MM.1S (cell line): ENCODE data around the gene RPGRIP1L.

Experiments used
- DNase-seq: peaks from one replicate; pipeline ENCODE4 v3.0.0-alpha.2; 2015
- H2AFZ ChIP-seq: fragments of 300-600 bp; sonication (generic); 2 replicates; pipeline ENCODE4 v1.6.0; 2016; ENCODE audit warnings: antibody characterized with exemption, low read length
- H3F3A ChIP-seq: fragments of 300-600 bp; sonication (generic); 2 replicates; pipeline ENCODE4 v1.6.1; 2016; ENCODE audit warnings: mild to moderate bottlenecking, antibody characterized with exemption, low read length, moderate library complexity, mixed read lengths; ENCODE audit not compliant: insufficient read depth
- H3K27ac ChIP-seq: fragments of 300-600 bp; sonication (generic); 2 replicates; pipeline ENCODE4 v1.5.1; 2016; ENCODE audit warnings: mild to moderate bottlenecking, low read length
- H3K27me3 ChIP-seq: fragments of 300-600 bp; sonication (generic); replicated peaks from 2 replicates; pipeline ENCODE4 v1.6.0; 2016; ENCODE audit warnings: low read length; ENCODE audit not compliant: insufficient read depth
- H3K36me3 ChIP-seq: fragments of 300-600 bp; sonication (generic); replicated peaks from 2 replicates; pipeline ENCODE4 v1.6.1; 2016; ENCODE audit warnings: mild to moderate bottlenecking, low read length, mixed read lengths; ENCODE audit not compliant: insufficient read depth
- H3K4me1 ChIP-seq: fragments of 300-600 bp; sonication (generic); 2 replicates; pipeline ENCODE4 v1.6.1; 2016; ENCODE audit warnings: low read length, mixed read lengths
- H3K4me2 ChIP-seq: fragments of 300-600 bp; sonication (generic); 2 replicates; pipeline ENCODE4 v1.6.0; 2016; ENCODE audit warnings: low read depth, low read length
- H3K4me3 ChIP-seq: fragments of 300-600 bp; sonication (generic); 2 replicates; pipeline ENCODE4 v1.5.1; 2016; ENCODE audit warnings: low read length, mixed read lengths
- H3K79me2 ChIP-seq: fragments of 300-600 bp; sonication (generic); 2 replicates; pipeline ENCODE4 v1.6.1; 2016; ENCODE audit warnings: mixed run types, low read length, mixed read lengths
- H3K9ac ChIP-seq: fragments of 300-600 bp; sonication (generic); 2 replicates; pipeline ENCODE4 v1.6.1; 2016; ENCODE audit warnings: low read length, mixed read lengths
- H3K9me2 ChIP-seq: fragments of 300-600 bp; sonication (generic); replicated peaks from 2 replicates; pipeline ENCODE4 v1.6.1; 2016; ENCODE audit warnings: mild to moderate bottlenecking, low read length, mixed read lengths; ENCODE audit not compliant: insufficient read depth
- H3K9me3 ChIP-seq: fragments of 300-600 bp; sonication (generic); replicated peaks from 2 replicates; pipeline ENCODE4 v1.6.1; 2016; ENCODE audit warnings: mild to moderate bottlenecking, low read length, mixed read lengths; ENCODE audit not compliant: insufficient read depth
- H4K20me1 ChIP-seq: fragments of 300-600 bp; sonication (generic); 2 replicates; pipeline ENCODE4 v1.6.1; 2016; ENCODE audit warnings: mild to moderate bottlenecking, low read length, moderate library complexity, mixed read lengths; ENCODE audit not compliant: insufficient read depth
- CTCF ChIP-seq: fragments of 300-600 bp; sonication (generic); IDR thresholded peaks from 2 replicates; pipeline ENCODE4 v1.5.1; 2016; ENCODE audit warnings: antibody characterized with exemption, low read length, mixed read lengths
- EZH2 ChIP-seq: fragments of 300-600 bp; sonication (generic); optimal IDR thresholded peaks from 2 replicates; pipeline ENCODE3; 2017; ENCODE audit warnings: low read depth, mild to moderate bottlenecking, antibody characterized with exemption, low read length, mixed read lengths
- EZH2phosphoT487 ChIP-seq: fragments of 300-600 bp; sonication (generic); IDR thresholded peaks from 2 replicates; pipeline ENCODE4 v1.6.1; 2018; ENCODE audit warnings: antibody characterized with exemption, low read length

The RPGRIP1L gene

GRCh38 chr16:53745753-53746266, 42.2 kb upstream of the RPGRIP1L start:
- H3K4me3 ChIP-seq = no peak overlapping the region
- no peak for TF ChIP-seq CTCF
- no peak for TF ChIP-seq EZH2
- no peak for TF ChIP-seq EZH2phosphoT487
- no peaks in the 10 kb centered on the region for H3K27me3 ChIP-seq
- DNase-seq = no peak
- H3K4me1 ChIP-seq = no peaks in the 10 kb centered on the region
- no peaks in the 10 kb centered on the region for H4K20me1 ChIP-seq
- H3K27ac ChIP-seq = no peak overlapping the region
- H3K36me3 ChIP-seq = no peaks in the 10 kb centered on the region
- H3K9me2 ChIP-seq = no peaks in the 10 kb centered on the region
- H3K9me3 ChIP-seq = no peaks in the 10 kb centered on the region
- peaks cover 25% of the 10 kb centered on the region for H3K79me2 ChIP-seq
- no peak overlapping the region for H3K9ac ChIP-seq
- H3F3A ChIP-seq = no peaks in the 10 kb centered on the region
- H3K4me2 ChIP-seq = no peak overlapping the region
- H2AFZ ChIP-seq = no peak overlapping the region

GRCh38 chr16:53745086-53745485, 41.4 kb upstream of the RPGRIP1L start:
- H3K9me3 ChIP-seq = no peaks in the 10 kb centered on the region
- H4K20me1 ChIP-seq = no peaks in the 10 kb centered on the region
- H3F3A ChIP-seq = no peaks in the 10 kb centered on the region
- no peak overlapping the region for H3K4me3 ChIP-seq
- H3K9me2 ChIP-seq = no peaks in the 10 kb centered on the region
- H2AFZ ChIP-seq = no peak overlapping the region
- no peaks in the 10 kb centered on the region for H3K4me1 ChIP-seq
- no peak overlapping the region for H3K9ac ChIP-seq
- no peak overlapping the region for H3K4me2 ChIP-seq
- DNase-seq = no peak
- peaks cover 25% of the 10 kb centered on the region for H3K79me2 ChIP-seq
- no peak overlapping the region for H3K27ac ChIP-seq
- H3K36me3 ChIP-seq = no peaks in the 10 kb centered on the region
- no peaks in the 10 kb centered on the region for H3K27me3 ChIP-seq
- TF ChIP-seq CTCF = no peak
- TF ChIP-seq EZH2 = no peak
- no peak for TF ChIP-seq EZH2phosphoT487

- TF ChIP-seq EZH2phosphoT487 (no peak), EZH2 (no peak)
- DNase-seq = no peak
- Histone ChIP-seq H3K4me3 (no peak overlapping the region), H3K27me3 (no peaks in the 10 kb centered on the region), H4K20me1 (no peaks in the 10 kb centered on the region), H3K36me3 (no peaks in the 10 kb centered on the region), H3K27ac (no peak overlapping the region), H3K9ac (no peak overlapping the region), H3F3A (no peaks in the 10 kb centered on the region), H2AFZ (no peak overlapping the region), H3K9me3 (no peaks in the 10 kb centered on the region), H3K9me2 (no peaks in the 10 kb centered on the region), H3K4me2 (no peak overlapping the region), H3K4me1 (no peaks in the 10 kb centered on the region), H3K79me2 (peaks cover 25% of the 10 kb centered on the region)
Observed at GRCh38 chr16:53744449-53744848, 40.8 kb upstream of the RPGRIP1L start.

GRCh38 chr16:53743149-53743566, 39.5 kb upstream of the RPGRIP1L start:
- Histone ChIP-seq H4K20me1 (no peaks in the 10 kb centered on the region), H3K27ac (no peak overlapping the region), H3K4me1 (no peaks in the 10 kb centered on the region), H3K36me3 (no peaks in the 10 kb centered on the region), H3K9me3 (no peaks in the 10 kb centered on the region), H3F3A (no peaks in the 10 kb centered on the region), H3K27me3 (no peaks in the 10 kb centered on the region), H3K4me2 (no peak overlapping the region), H3K4me3 (no peak overlapping the region), H2AFZ (no peak overlapping the region), H3K9me2 (no peaks in the 10 kb centered on the region), H3K9ac (no peak overlapping the region), H3K79me2 (peaks cover 25% of the 10 kb centered on the region)
- no peak for DNase-seq
- TF ChIP-seq EZH2 (no peak), CTCF (peak; percentile 54), EZH2phosphoT487 (no peak)
